Right cardiac atrium (tissue), 5 donors: ENCODE results near the gene CDC25C. TPM values are rescaled to one million over a fixed set of nuclear protein-coding genes. Genes with fewer than 3 reads are reported as not detected.
"Not testable (repeated sequence)": the region's sequence is repeated elsewhere in the genome, so short reads cannot be mapped to it uniquely, and the experiment has no call there.

Source experiments
- ATAC-seq, 2 donors: fragments of 200-7000 bp; cut with Tn5 transposase; one replicate each; pipeline versions ENCODE4 v1.8.0 to v1.9.1; 2020; ENCODE audit warnings: moderate library complexity in 2 of 2, mild to moderate bottlenecking in 1 of 2
- DNase-seq, 3 donors: peaks; one replicate each; pipeline ENCODE4 v3.0.0-alpha.2; 2020
- H3K27ac ChIP-seq: one replicate; pipeline ENCODE4 v1.5.1; 2013; ENCODE audit warnings: mild to moderate bottlenecking, low read length, control low read depth, moderate library complexity
- H3K27me3 ChIP-seq: one replicate; pipeline ENCODE4 v1.6.1; 2013; ENCODE audit not compliant: control insufficient read depth, insufficient read depth
- H3K4me1 ChIP-seq: one replicate; pipeline ENCODE4 v1.6.1; 2013; ENCODE audit warnings: low read length; ENCODE audit not compliant: control insufficient read depth, insufficient read depth
- H3K4me3 ChIP-seq: one replicate; pipeline ENCODE4 v1.5.1; 2013; ENCODE audit warnings: low read length, control low read depth
- H3K9me3 ChIP-seq: one replicate; pipeline ENCODE4 v1.6.1; 2013; ENCODE audit warnings: low read length; ENCODE audit not compliant: control insufficient read depth
- WGBS: extraction: QIAGEN DNeasy Blood & Tissue Kit; methylation state at CpG from one replicate; pipeline ENCODE4 v1.1.7; 2013; 5-methylcytosine and 5-hydroxymethylcytosine counted together
- intact Hi-C, 4 donors: fragments of 100-400 bp; cut with DNase I; formaldehyde crosslinking; loops; one replicate each; pipeline versions ENCODE4 v1.11.0 to v1.14.0; 2022 to 2023
- polyA plus RNA-seq: library from polyadenylated mRNA; stranded (reverse); fragments of 200-250 nt; gene quantifications from one replicate; pipeline ENCODE4 v1.2.3, GENCODE V29; 2013
- total RNA-seq, 4 donors: library from RNA; stranded (reverse); fragmentation: NEBNext Ultra II Directional; extraction: Animal tissue kit (Norgen Biotek cat#: 25700); gene quantifications; one replicate each; pipeline ENCODE4 v1.2.1, GENCODE V29; 2021
- donor health status: healthy with polysubstance abuse.
- donor health status: DM: no; HTN: yes; CAD: no.
- donor health status: DM: no; HTN: no; CAD: no.
- donor health status: DM: no; HTN: yes; CAD: no; lungs with severe emphysema.
- donor health status: DM: yes; HTN: yes; CAD: no.

CDC25C gene
- total and polyA plus RNA-seq, 5 donors = 0.26 to 0.29 TPM; not detected in 3

DNA sequence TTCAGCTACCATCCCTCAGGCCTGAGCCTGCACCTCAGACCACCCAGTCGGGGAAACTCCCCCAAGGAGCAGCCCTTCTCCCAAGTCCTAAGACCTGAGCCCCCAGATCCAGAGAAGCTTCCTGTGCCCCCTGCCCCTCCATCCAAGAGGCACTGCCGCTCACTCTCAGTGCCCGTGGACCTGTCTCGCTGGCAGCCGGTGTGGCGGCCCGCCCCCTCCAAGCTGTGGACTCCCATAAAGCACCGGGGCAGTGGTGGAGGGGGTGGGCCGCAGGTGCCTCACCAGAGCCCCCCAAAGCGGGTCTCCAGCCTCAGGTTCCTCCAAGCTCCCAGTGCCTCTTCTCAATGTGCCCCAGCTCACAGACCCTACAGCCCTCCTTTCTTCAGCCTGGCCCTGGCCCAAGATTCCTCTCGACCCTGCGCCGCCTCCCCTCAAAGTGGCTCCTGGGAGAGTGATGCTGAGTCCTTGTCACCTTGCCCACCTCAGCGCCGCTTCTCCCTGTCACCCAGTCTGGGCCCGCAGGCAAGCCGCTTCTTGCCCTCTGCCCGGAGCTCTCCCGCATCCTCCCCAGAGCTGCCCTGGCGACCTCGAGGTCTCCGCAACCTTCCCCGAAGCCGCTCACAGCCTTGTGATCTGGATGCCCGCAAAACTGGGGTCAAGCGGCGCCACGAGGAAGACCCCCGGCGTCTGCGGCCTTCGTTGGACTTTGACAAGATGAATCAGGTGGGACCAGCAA lies 13.5 kb upstream of the CDC25C start:
- ATAC-seq = no peak
- intact Hi-C loops = no loop called here
- Histone ChIP-seq H3K4me3 (no peak overlapping the region), H3K27ac (no peak overlapping the region), H3K27me3 (no peaks in the 10 kb centered on the region), H3K9me3 (no peaks in the 10 kb centered on the region), H3K4me1 (peaks cover 5% of the 10 kb centered on the region)
- DNase-seq = peak in 1 of 3 donors; percentile 60
- WGBS = 96% methylated on average over 32 of the region's 32 CpGs

DNA sequence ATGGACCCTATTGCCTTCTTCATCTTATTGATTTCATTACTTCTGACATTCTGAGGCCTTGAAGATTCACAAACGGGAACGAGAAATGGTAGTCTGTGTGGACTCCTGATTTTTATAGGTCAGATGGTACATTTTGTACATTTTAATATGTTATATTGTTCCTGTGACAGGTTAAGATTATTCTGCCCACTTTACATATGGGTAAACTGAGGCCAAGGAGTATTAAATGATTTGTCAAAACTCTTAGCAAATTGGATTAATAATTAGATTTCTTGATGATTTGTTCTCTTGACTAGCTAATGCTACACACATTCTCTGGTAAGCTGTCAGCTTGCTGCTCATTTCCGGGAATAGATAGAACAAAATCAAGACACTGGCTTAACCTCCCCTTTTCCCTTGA lies 8.4 kb upstream of the CDC25C start:
- Histone ChIP-seq H3K4me3 (peak overlapping the region; percentile 96), H3K27ac (no peak overlapping the region), H3K4me1 (peaks cover 2% of the 10 kb centered on the region), H3K27me3 (no peaks in the 10 kb centered on the region), H3K9me3 (no peaks in the 10 kb centered on the region)
- intact Hi-C loops = no loop called here
- WGBS = 84% methylated on average over 3 of the region's 3 CpGs
- ATAC-seq (no peak), DNase-seq (no peak)

DNA sequence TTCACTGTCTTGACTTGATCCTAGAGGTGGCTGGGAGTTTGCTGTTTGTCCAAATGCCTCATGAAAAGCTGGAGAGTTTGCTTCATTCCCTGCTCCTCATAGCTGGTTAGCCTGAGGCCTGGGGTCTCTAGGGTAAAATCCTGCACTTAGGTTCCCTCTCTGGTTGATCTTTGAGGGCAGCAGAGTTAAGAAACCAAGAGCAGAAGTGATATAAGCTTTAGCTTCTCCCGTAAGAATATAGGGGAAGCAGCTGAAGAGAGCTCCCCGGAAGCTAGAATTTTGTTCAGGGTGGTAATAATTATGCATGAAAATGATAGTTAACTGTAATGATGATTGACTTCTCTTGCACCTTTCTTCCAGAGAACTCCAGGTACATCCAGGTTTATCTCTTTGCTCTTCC lies 7.9 kb upstream of the CDC25C start:
- peak overlapping the region; percentile 53 for H3K27ac ChIP-seq
- H3K4me1 ChIP-seq = peaks cover 2% of the 10 kb centered on the region
- 50% methylated on average over 2 of the region's 2 CpGs for WGBS
- H3K27me3 ChIP-seq = no peaks in the 10 kb centered on the region
- ATAC-seq (no peak), DNase-seq (no peak)
- H3K9me3 ChIP-seq = no peaks in the 10 kb centered on the region
- H3K4me3 ChIP-seq = peak overlapping the region; percentile 96
- intact Hi-C loops = no loop called here

DNA sequence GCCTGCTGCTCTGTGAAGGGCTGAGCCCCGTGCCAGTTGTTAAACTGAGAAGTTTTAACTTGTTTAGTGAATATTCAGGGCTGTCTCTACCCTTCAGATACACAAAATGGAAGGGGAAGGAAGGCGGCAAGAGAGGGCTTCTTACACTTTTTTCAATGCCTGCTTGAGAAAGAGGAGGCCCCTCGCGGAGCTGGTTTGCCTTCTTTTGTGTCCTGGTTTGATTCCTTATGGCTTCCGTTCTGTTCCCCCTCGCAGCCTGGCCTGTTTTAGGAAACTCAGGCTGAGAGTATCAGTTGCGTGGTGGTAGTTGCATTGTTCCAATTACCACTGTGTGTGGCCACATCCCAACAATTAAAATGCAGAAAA lies 7.5 kb upstream of the CDC25C start:
- Histone ChIP-seq H3K27me3 (no peaks in the 10 kb centered on the region), H3K27ac (peak overlapping the region; percentile 53), H3K9me3 (no peaks in the 10 kb centered on the region), H3K4me1 (peaks cover 2% of the 10 kb centered on the region), H3K4me3 (peak overlapping the region; percentile 96)
- intact Hi-C loops = no loop called here
- no peak for DNase-seq
- WGBS = 6% methylated on average over 7 of the region's 7 CpGs
- ATAC-seq = no peak

DNA sequence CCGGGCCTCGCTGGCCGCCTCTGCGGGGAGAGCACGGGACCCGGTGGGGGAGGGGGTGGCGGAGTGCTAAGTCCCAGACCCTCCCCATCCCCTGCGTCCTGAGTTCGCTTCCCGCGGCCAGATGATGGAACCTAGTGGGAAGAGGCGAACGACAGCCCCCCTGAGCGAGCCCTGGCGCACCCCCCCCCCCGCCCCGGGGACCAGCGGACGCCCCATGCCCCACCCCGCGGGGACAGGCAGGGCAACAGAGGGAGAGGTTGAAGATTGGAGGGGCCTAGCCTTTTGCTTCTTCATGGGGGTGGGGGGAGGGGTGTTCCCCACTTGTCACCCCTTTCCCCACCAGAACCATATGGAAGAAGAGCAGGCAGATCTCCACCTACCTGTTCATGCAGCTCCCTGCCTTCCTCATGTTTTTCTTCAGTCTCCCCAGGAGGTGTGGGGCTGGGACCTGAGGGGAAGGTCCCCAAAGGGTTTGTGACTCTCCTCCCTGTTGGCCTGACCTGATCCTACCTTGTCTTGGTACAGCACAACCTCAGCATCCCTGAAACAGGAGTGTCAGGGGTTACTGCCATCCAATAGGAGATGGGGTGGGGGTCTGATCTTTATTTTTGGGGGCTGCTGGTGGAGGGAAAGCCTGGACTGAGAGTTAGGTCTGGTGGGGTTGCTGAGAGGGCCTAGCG lies 6.9 kb upstream of the CDC25C start:
- Histone ChIP-seq H3K4me3 (peak overlapping the region; percentile 96), H3K27ac (peak overlapping the region; percentile 98), H3K9me3 (no peaks in the 10 kb centered on the region), H3K4me1 (peaks cover 2% of the 10 kb centered on the region), H3K27me3 (no peaks in the 10 kb centered on the region)
- DNase-seq = no peak
- ATAC-seq = peak; percentile 3 to 14
- intact Hi-C loops = no loop called here
- 2% methylated on average over 22 of the region's 22 CpGs for WGBS

DNA sequence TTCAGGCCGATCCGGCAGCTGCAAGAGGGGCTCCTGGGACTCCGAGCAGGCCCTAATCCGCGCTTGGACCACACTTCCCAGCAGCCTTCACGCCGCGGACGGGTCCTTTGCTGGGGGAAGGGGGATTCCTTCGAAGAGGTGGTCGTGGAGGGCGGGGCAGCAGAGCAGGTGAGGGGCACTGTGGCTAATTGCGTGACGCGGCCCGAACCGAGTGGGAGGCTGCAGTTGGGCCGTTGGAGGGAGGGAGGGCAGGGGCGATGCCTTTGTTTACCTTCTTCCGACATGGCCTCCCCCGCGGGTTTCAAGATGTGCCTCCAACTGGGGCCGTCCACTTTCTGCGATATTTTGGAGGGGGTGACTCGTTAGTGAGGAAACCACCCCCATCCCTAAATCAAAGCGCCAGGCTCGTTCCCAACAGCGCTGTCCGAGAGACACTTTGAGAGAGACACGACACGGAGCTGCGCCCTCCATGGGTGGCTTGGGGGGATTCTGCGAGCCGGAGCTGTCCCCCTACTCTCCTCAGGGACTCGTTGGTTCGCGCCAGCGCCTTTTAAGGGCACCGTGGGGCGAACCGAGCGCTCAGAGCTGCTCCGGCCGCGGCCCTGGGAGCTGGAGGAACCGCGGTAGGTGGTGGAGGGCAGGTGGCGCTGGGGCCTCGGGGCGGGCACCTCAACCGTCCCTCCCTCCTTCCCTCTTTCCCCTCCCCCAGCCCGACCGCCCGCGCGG lies 6.2 kb upstream of the CDC25C start, which contains the start of gene FAM53C:
FAM53C (plus strand) TSS at position 582 of the 726 bp plus-strand sequence. CDS start 3,070 bp downstream, outside the sequence.
- Histone ChIP-seq H3K9me3 (no peaks in the 10 kb centered on the region), H3K4me3 (peak within 1 kb of the TSS; percentile 96), H3K4me1 (peaks cover 2% of the 10 kb centered on the region), H3K27ac (peak within 1 kb of the TSS; percentile 98), H3K27me3 (no peaks in the 10 kb centered on the region)
- intact Hi-C loops = no loop called here
- ATAC-seq (peak; percentile 96), DNase-seq (peak; percentile 92 to 97 (median 97))
- WGBS = under 1% methylated on average over 53 of the region's 56 CpGs

DNA sequence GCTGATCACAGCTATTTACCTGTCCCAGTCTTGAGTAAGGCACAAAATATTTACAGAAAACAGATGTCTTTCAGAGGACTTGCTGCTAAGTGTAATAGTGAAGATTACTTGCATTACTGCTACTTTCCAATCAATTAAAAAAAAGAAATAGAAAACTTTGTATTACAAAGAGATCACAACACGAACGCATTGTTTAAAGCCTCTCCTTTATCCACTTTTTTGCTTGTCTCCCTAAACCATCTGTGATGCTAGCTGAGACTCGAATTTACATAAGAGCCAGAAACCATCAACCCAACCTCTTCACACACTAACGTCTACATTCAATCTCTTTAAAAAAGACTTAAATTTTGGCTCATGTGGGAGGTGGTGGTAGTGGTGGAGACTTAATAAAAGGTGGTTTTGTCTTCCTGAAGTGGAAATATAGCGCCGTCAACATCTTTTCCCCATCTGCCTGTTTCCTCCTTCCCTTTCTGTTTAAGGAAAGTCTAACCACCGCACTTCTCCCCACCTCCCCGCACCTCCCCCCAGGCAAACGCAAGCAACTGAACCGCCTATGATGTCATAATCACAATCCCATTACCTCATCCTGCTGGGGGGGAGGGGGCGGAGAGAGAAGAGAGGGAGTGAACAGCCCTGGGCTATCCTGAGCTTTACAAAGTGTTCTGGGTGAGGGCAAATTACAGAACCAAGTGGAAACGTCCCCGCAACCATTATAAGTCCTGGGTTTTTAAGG lies 5.5 kb upstream of the CDC25C start:
- DNase-seq (peak in 2 of 3 donors; percentile 79 to 88), ATAC-seq (peak; percentile 61 to 72)
- 24% methylated on average over 13 of the region's 13 CpGs for WGBS
- intact Hi-C loops = no loop called here
- Histone ChIP-seq H3K4me1 (peaks cover 2% of the 10 kb centered on the region), H3K27ac (peak overlapping the region; percentile 98), H3K4me3 (peak overlapping the region; percentile 96), H3K9me3 (no peaks in the 10 kb centered on the region), H3K27me3 (no peaks in the 10 kb centered on the region)

DNA sequence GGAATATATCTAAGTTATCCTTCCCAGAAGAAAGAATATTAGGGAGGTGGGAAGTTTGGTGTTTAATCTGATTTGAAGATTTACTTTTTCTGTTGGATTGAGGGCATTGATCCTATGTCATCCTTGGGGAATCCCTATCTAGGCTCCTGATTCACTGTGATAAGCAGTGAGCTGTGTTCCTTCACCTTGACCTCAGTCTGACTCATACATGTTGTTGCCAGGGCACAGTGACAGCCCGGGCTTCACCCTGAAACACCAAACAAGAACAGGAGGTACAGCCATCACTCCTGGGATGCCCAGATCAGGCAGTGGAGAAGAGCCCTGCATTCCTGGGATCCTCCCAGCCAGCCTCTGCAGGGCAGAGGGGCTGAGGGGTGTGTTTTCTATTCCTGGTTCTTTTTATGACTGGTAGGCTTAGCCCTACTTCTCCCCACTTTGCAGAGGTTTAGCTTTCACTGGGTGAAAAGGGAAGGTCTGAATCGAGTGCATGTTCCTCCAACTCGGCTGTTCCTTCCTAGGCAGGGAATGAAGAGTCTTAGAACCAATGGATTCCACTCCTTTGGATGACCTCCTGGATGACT lies 3.4 kb upstream of the CDC25C start:
- intact Hi-C loops = no loop called here
- Histone ChIP-seq H3K4me3 (no peak overlapping the region), H3K27ac (no peak overlapping the region), H3K4me1 (no peaks in the 10 kb centered on the region), H3K9me3 (no peaks in the 10 kb centered on the region), H3K27me3 (no peaks in the 10 kb centered on the region)
- 75% methylated on average over 3 of the region's 3 CpGs for WGBS
- DNase-seq (no peak), ATAC-seq (no peak)

DNA sequence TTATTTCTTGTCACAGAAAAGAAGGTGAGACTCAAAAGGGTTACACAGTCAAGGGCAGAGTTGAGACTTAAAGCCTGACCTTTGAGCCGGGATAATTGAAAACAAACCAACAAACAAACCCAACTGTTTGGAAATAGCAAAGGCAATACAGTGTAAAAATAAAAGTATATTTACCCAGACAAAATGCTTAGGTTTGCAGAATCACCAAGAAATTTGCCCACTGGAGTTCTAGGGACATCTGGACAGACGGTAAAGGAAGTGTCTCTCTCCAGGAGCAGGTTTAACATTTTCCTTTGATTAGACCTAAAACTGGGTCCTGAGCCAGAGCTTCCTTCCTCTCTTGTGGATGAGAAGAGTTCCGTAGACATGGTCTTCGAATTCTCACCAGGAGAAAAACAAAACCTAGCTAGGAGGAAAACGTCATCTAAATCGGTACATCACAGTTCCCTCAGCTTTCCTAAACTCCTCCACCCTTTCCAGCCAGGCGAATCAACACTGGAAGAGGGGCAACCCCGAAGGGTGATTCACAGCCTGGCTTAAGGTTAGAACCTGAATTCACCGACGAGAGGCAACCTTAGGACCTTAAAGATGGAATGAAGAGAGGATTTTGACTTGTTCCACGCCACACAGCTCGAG lies 673 bp downstream of the CDC25C start:
- H3K4me1 ChIP-seq = no peaks in the 10 kb centered on the region
- 4% methylated on average over 12 of the region's 12 CpGs for WGBS
- no peaks in the 10 kb centered on the region for H3K27me3 ChIP-seq
- no peaks in the 10 kb centered on the region for H3K9me3 ChIP-seq
- ATAC-seq (no peak), DNase-seq (no peak)
- no peak overlapping the region for H3K27ac ChIP-seq
- peak overlapping the region; percentile 24 for H3K4me3 ChIP-seq
- intact Hi-C loops = no loop called here

DNA sequence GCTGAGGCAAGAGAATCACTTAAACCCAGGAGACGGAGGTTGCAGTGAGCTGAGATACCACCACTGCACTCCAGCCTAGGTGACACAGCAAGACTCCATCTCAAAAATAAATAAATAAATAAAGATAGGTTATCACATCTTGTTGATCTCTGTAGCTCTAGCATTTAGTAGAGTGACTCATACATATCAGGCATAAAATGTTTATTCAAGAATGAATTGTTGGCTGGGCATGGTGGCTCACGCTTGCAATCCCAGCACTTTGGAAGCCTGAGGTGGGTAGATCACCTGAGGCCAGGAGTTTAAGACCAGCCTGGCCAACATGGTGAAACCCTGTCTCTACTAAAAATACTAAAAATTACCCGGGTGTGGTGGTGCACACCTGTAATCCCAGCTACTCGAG lies 13.4 kb downstream of the CDC25C start:
- H3K9me3 ChIP-seq, intact Hi-C loops, DNase-seq, H3K4me1 ChIP-seq, H3K27ac ChIP-seq, H3K4me3 ChIP-seq, H3K27me3 ChIP-seq, ATAC-seq: not testable (repeated sequence)
- WGBS = 97% methylated on average over 4 of the region's 4 CpGs
